GM18858 (cell line): ENCODE data around the gene NKIRAS2.
"Not testable (repeated sequence)": the region's sequence is repeated elsewhere in the genome, so short reads cannot be mapped to it uniquely, and the experiment has no call there.

Experiments used
- ATAC-seq: cut with Tn5 transposase; IDR thresholded peaks from one replicate; pipeline ENCODE4 v1.9.1; 2021; ENCODE audit not compliant: unreplicated experiment

Gene NKIRAS2

DNA sequence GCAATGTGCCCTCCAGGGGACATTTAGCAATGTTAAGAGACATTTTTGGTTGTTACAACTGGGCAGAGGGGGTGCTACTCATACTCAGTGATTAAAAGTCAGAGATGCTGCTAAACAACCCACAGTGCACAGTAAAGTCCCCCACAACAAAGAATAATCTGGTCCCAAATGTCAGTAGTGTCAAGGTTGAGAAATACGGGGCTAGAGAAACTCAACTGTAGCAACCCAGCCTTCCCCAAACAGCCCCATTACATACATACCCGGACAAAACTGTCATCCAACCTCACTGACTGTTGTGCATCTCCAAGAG is 23.1 kb upstream of the NKIRAS2 start:
- no peak for ATAC-seq

DNA sequence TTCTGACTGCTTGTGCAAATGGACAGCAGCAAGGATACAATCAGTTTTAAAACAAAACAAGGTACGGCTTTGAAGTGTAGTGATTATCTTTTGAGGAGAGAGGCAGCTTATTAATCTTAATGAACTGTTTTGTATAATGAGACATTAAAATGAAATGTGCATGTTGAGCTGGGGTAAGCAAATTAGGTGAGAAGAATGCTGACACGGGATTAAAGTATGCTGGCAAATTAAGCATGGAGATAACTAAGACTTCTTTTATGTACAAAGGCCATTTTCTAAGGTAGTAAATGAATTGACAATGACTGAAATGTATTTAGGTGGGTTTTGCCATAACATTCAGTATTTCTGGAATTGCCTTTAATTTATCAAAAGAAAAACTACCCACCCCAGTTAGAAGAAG is 21.4 kb upstream of the NKIRAS2 start:
- no peak for ATAC-seq

DNA sequence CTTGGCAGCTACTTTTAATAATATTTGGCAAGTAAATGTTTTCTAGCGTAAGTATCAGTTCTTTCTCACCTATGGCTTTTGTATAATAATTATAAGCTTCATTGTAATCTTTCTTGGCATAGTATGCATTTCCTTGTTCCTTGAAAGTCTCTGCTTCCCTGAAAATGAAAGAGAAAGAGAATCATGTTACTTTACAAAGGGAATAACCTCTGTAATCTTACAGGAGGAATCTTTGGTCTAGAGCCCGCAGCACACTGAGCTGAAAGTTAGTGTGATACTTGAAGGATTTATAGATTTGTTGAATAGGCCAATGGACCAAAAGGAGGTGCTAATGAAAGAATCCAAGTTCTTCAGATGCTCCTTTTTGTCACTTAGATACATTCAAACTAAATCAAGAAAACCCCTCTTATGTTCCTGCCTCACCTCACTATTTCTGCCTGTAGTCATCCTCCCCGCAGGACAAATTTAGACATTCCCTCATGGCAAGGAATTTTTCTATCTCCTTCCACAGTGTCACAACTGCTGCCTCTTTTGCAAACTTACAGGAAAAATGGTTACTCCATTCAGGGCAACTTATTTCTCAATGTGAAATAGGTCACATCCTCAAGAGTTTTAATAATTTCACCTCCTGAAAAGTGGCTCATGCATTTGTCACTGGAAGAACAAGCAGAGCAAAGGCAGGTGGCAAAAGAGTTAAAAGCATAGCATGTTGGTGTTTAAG is 19.3 kb upstream of the NKIRAS2 start:
- no peak for ATAC-seq

DNA sequence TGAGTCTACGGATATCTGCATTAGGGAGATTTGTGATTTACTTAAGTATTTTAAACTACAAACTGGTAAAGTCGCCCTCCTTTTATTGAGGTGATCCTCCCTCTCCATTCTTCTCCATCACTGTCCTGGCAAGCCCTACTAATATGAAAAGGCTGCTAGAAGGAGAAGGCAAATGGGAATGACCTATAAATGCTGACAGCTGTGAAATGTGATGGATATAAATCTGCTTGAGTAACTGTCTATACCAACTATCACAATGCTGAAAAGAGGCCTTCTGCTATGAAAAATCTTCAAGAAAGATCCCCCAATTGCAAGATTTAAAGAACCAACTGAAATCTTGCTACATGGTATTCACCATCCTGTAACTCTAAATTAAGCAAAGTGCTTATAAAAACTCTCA is 18.2 kb upstream of the NKIRAS2 start:
- no peak for ATAC-seq

DNA sequence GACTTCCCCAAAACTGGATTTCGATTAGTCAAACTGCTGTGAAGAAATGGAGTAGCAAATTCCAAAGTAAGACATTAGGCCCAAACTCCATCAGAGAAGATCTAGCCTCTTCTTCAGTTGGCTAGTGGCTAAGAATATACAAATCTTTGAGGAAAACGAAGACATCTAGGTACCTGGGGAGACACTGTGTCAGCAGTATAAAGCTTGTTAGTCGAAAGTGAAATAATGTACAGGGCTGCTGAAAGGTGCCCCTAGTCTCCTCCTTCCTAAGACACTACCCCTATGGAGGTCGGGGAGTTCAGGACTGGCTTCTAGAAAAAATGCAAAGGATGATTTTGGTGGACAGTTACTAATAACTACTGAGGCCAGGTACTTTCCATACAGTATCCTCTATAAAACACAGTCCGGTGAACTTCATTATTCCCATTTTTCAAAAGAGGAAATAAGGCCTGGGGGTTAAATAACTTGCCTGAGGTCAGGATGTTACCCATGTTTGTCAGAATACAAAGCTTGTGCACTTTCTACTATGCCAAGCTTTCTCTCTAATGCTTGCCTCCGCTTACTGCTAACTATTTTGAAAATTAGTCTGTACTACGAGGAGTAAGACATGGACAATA is 17.6 kb upstream of the NKIRAS2 start:
- ATAC-seq = no peak

DNA sequence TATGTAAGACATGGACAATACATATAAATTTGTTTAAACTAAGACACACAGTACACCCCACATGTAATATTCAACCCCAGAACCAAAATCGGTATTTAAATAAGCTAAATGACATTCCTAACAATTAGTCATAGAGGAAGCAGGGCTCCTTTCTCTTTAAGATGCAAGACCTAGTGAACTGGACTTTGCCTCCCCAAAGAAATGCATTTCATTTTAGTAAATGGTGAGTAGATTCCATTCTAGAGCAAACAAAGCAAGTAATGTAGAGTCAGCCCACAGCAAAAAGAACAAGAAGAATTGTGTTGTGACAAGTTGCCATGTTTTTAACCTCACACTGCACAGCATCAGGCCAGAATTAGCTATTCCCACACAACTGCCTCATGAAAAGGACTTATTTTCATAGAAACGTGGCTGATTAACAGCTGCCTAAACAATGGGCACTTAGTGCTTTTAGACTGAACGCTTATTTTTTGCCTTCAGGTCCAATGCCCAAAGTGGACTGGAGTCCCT is 17.0 kb upstream of the NKIRAS2 start:
- ATAC-seq = no peak

DNA sequence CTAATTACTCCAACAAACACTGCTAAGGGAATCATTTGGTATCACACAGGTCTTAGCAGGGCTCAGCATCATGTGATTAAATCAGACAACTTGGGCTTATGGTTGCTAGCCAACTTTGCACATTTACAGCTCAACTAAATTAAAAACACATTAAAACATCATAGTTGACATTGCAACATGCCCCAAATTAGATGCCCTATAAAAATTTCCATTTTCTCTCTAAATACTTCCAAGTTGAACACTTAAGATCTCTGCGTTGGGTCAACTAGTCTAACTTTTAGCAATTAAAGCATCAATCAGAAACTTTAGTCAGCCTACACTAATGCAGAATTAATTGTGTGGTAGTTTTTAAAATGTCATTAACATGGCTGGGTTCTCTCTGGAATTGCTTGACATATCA is 14.7 kb upstream of the NKIRAS2 start:
- ATAC-seq = no peak

DNA sequence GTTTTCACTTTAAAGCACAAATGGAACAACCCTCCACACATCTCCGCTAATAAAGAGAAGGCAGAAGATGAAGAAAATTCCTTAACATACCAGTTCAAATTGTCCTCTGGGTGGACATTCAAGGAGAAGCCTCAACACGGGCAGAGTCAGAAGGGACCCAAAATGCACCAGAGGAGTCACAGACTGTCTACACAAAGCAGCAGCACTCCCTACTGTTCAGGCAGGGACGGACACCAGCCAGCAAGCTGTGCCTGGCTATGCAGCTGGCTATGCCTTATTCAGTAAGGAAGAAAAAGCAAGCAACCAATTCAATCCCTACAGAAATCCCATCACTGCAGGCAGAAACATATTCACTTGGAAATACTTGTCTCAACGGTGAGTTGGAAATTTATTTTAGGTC is 10.7 kb upstream of the NKIRAS2 start:
- ATAC-seq = no peak

DNA sequence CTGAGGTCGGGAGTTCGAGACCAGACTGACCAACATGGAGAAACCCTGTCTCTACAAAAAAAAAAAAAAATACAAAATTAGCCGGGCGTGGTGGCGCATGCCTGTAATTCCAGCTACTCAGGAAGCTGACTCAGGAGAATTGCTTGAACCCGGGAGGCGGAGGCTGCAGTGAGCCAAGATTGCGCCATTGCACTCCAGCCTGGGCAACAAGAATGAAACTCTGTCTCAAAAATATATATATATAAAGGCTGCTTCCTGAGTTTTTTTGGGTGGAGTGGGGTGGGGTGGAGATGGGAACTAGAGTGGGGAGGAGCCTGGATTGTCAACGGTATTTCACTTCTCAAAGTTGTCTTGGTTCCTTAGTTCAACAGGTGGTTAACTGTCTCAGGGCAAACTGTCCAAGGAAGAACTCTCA is 9.6 kb upstream of the NKIRAS2 start:
- not testable (repeated sequence) for ATAC-seq

DNA sequence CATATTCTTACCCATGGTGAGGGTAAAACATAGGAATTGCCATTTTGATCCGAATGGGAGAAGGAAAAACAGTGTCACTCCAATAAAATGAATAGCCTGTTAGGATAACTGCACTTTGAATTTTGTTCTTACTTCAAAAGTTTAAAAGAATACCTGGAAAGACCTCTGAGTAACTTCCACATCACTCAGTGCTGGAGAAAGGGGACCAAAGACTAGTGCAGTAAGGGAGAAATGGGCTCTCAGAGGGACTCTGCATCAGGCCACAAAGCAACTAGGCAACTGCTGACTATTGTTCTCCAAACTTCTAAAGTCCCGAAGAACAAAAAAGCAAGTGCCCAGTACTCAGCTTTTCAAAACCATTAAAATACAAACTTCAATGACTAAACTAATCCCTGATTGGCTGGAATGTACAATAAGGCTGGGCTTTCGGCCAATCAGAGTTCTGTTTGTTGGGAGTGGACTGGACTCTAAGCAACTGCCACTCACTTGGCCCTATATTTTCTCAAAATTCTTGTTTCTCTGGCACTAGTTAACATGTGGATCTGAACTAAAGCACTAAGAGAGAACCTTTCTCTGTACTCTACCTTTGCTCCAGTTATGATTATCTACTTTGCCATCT is 8.9 kb upstream of the NKIRAS2 start:
- ATAC-seq = no peak

DNA sequence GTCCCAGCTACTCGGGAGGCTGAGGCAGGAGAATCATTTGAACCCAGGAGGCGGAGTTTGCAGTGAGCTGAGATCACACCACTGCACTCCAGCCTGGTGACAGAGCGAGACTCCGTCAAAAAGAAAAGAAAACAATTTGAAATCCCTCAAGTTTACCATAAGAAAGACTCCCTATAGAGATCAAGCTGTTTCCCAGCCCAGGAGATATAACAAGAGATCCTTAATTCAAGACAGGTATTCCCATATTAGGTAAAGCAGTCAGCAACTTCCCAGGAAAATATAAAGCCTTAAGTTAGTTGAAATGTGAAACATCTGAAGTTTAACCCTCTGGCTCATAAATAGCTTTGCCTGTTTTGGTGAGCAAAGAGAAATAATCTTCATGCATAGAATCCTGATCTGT is 7.5 kb upstream of the NKIRAS2 start:
- not testable (repeated sequence) for ATAC-seq

DNA sequence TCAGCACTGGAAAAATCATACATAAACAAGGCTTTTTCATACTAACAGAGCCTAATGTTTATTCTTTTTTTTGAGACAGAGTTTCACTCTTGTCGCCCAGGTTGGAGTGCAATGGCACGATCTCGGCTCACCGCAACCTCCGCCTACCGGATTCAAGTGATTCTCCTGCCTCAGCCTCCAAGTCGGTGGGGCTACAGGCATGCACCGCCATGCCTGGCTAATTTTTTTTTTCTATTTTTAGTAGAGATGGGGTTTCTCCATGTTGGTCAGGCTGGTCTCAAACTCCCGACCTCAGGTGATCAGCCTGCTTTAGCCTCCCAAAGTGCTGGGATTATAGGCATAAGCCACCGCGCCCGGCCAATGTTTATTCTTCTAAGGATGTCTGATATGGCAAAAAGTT is 6.2 kb upstream of the NKIRAS2 start:
- ATAC-seq = not testable (repeated sequence)

DNA sequence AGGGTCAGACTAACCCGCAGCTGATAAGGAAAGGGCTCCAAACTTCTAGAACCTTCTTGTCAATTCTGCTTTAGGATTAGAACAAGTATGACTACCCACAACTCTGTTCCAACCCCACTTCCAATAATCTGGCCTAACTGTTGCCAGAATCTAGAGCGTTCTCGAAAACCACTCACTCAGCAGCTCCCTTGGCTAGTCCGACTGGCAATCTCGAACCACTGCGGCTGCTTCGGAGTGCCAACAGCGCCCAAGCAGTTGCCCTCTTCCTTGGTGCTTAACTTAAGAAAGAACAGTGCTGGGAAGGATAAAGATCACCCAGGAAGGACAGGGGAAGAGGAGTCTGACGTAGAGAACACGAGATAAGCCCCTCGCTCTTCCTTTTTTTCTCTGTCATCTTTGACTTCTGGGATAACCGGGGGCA is 3.5 kb upstream of the NKIRAS2 start:
- ATAC-seq = no peak

DNA sequence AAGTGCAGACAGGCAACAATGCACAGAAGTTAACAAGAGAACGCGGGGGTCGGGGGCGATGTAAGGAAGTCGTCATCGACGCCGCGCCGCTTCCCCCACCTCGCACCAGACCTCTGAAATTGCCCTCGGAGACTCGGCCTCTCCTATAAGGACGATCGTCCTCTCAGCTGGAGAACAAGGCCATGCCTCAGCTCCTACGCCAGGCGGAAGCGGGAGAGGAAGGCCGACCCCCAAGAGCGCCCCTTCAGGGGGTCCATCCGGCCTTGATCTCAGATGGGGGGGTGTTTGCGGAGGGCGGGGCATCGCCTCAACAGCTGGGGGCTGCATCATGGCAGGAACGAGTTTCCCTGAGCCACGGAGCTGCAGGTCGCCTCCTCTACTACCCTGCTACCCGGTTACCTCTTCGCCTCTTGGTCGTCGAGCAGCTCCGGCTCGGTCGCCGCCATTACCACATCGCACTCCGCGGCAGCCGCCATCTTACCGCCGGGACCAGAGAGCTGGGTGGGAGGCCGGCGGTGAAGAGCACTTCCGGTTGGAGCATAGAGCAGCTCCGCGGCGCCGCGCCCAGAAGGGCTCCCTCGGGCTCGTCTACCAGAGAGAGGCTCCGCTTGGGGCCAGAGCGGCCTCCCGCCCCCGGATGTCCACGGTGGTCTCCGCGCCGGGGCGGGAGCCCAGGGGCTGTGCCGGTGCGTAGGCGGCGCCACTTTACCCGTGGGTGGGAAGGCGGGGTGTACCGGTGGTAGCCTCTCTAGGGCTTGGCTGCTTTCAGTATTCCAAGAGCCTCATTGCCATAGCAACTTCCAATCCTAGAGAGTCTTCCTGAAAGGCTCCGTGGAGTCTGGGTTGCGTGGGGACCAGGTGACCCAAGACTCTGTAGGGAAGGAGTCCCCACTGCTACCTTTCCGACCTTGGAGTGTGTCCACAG is 2.7 kb upstream of the NKIRAS2 start, which contains the start of gene DNAJC7:
TSS of gene DNAJC7 (minus strand) at position 499 of the 925 bp plus-strand sequence. CDS start at position 476, 23 bp downstream.
- ATAC-seq = peak; percentile 54

DNA sequence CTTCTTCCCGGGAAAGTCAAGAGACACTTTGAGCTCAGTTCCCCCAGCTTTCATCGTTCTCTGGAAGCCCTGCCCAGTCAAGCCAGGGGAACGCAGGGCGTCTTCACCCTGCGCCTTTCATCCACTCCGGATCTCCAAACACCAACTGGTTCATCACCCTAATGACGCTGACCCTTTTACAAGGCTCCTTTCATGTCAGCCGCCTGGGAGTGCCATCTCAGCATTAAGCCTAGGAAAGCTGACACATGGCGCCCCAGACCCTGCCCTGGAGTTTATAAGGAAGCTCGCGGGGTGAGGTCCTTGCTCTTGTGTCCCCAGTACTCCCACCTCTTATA is 2.1 kb upstream of the NKIRAS2 start:
- ATAC-seq = no peak

DNA sequence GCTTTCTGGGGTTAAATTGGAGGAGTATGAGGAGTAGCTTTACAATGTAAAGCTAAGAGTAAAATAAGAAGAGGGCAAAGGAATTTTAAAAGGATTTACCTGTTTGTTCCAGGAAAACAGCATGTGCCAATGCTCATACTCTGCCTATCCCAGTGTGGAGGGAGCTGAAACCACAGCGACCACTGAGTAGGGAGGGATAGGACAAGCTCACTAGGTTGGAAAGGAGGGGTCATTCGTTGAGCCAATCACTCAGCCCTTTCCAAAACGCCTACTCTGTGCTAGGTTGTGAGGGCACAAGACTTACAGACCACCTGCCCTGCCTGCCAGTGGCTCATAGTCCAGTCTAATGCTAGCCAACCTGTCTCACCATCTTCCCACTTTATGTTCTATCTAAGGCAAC is 1.6 kb upstream of the NKIRAS2 start:
- no peak for ATAC-seq

DNA sequence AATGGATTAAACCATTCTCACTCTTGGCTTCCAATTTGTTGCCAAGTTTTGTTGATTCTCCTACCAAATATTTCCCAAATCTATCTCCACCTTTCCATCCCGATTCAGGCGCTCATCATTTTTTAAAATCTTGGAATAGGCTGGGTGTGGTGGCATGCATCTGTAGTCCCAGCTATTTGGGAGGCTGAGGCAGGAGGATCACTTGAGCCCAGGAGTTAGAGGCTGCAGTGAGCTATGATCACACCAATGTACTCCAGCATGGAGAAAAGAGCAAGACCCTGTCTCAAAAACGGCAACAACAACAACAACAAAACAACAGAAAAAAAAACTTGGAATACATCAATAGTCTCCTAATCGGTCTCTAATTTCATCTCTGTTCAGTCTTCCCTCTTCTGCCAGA is 902 bp upstream of the NKIRAS2 start:
- no peak for ATAC-seq

DNA sequence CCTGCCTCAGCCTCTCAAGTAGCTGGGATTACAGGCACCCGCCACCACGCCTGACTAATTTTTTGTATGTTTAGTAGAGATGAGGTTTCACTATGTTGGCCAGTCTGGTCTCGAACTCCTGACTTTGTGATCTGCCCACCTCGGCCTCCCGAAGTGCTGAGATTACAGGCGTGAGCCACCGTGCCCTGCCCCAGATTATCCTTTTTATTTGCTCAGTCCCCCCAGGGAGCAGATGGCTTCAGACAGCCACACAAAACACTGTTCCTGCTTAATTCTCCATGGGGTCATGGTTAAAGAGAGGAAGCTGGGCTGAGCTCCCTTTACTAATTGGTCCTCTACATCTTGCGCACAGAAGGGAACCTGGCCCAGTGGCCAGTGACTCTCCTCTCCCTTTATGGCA is 955 bp downstream of the NKIRAS2 start:
- ATAC-seq = not testable (repeated sequence)

DNA sequence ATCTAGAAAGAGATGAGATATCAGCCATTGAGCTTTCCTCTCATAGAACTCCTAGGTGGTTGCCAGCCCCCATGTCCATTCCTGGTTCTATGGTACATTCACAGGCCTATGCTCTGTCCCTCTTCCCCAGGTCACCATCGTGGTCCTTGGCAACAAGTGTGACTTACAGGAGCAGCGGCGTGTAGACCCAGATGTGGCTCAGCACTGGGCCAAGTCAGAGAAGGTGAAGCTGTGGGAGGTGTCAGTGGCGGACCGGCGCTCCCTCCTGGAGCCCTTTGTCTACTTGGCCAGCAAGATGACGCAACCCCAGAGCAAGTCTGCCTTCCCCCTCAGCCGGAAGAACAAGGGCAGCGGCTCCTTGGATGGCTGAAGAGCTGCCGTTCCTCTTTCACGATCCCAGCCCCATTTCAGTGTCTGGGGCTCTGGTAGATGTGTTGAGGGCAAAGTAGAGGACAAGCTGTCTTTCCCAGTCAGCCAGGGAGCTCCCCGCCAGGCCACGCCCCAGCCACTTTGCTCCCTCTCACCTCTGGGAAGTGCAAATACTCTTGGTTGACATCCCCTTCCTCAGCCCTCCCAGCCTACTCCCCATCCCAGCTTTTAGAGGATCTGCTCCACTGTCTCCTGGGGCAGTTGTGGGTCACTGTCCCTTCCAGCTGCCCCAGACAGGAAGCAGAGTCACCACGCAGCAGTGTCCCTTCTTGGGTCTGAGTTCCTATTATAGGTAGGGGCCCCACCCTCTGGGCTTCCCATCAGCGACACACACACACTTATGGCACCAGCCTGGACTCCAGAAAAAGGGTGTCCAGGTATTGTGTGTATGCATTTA is 3.8 kb downstream of the NKIRAS2 start:
- ATAC-seq = no peak

DNA sequence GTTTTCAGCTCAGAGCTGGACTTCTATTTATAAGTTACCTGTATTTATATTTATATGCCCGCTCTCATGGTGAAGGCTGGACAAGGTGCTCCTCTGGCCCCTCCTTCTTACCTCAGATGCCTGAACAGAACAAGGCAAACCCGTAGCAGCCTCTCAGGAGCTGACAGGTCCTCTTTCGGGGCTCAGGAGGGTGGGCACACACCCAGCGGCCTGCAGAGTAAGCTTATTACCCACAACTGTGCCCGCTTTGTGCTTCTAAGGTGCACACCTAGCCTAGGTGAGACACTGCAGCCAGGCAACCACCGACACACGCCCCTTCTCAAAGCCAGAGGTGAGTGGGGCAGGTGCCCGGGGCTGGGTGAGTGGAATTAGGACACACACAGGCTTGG is 5.3 kb downstream of the NKIRAS2 start:
- no peak for ATAC-seq

DNA sequence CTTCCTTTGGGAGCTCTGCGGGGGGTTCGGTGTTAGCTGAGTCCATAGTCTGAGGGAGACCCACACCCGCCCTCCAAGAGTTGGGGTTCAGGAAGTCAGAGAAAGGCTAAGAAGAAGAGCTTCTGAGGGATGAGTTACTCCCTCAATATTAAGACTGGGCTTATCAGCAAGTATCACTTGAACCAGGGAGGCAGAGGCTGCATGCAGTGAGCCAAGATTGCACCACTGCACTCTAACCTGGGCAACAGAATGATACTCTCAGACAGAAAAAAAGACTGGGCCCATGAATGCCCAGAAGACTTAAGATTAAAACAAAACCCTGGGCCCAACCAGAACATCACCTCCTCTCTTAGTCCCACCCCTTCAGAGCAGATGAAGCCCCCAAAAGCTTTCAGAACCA is 6.0 kb downstream of the NKIRAS2 start:
- ATAC-seq = no peak
